GM21528 (cell line): ENCODE results near the gene LARP4B.
A peak's percentile ranks its signal among the peaks of the same experiment; 100 is the strongest.

Experiments
- ATAC-seq: cut with Tn5 transposase; IDR thresholded peaks from one replicate; pipeline ENCODE4 v1.9.1; 2021; ENCODE audit warnings: mild to moderate bottlenecking, moderate library complexity; ENCODE audit not compliant: unreplicated experiment, low FRiP score

The LARP4B gene

GRCh38 chr10:931326-932318 is at the start of gene LARP4B:
Gene LARP4B (minus strand): TSS chr10:931705. CDS start chr10:885721, 45,984 bp downstream.
- peak; percentile 95 for ATAC-seq

GRCh38 chr10:980468-981093 is 49.1 kb upstream of the LARP4B start:
- no peak for ATAC-seq

GRCh38 chr10:978826-979421 is 47.4 kb upstream of the LARP4B start:
- no peak for ATAC-seq

GRCh38 chr10:976316-976715 is 44.8 kb upstream of the LARP4B start:
- ATAC-seq, result no peak

GRCh38 chr10:974785-975074 is 43.2 kb upstream of the LARP4B start:
- ATAC-seq, result no peak

- ATAC-seq, result no peak
Observed at GRCh38 chr10:974038-974784, 42.7 kb upstream of the LARP4B start.

GRCh38 chr10:972763-973162 is 41.3 kb upstream of the LARP4B start:
- ATAC-seq, result no peak

- ATAC-seq, result no peak
Observed at GRCh38 chr10:971613-972012, 40.1 kb upstream of the LARP4B start.

- ATAC-seq, result no peak
Observed at GRCh38 chr10:971150-971542, 39.6 kb upstream of the LARP4B start.

GRCh38 chr10:970311-971149 is 39.0 kb upstream of the LARP4B start:
- no peak for ATAC-seq

- no peak for ATAC-seq
Observed at GRCh38 chr10:969473-970150, 38.1 kb upstream of the LARP4B start.

- ATAC-seq, result no peak
Observed at GRCh38 chr10:968546-969199, 37.2 kb upstream of the LARP4B start.

GRCh38 chr10:966466-967235 is 35.1 kb upstream of the LARP4B start:
- ATAC-seq, result no peak

GRCh38 chr10:964988-965417 is 33.5 kb upstream of the LARP4B start:
- no peak for ATAC-seq

GRCh38 chr10:964321-964987 is 32.9 kb upstream of the LARP4B start:
- no peak for ATAC-seq

- ATAC-seq, result no peak
Observed at GRCh38 chr10:963655-964054, 32.1 kb upstream of the LARP4B start.

- no peak for ATAC-seq
Observed at GRCh38 chr10:963186-963585, 31.7 kb upstream of the LARP4B start.

- ATAC-seq, result no peak
Observed at GRCh38 chr10:962342-962741, 30.8 kb upstream of the LARP4B start.
